NCI-H69 (cell line): Measurements from ENCODE around the gene VPS13A.
"Not testable (repeated sequence)": the region's sequence is repeated elsewhere in the genome, so short reads cannot be mapped to it uniquely, and the experiment has no call there.

ENCODE experiments used
- DNase-seq: peaks from one replicate; lab custom pipeline; 2025; lab: John Stamatoyannopoulos, UW

Gene VPS13A

GRCh38 chr9:77424993-77425392 lies 247.7 kb downstream of the VPS13A start:
- no peak for DNase-seq

GRCh38 chr9:77426712-77427111 lies 249.4 kb downstream of the VPS13A start:
- DNase-seq: no peak

DNA sequence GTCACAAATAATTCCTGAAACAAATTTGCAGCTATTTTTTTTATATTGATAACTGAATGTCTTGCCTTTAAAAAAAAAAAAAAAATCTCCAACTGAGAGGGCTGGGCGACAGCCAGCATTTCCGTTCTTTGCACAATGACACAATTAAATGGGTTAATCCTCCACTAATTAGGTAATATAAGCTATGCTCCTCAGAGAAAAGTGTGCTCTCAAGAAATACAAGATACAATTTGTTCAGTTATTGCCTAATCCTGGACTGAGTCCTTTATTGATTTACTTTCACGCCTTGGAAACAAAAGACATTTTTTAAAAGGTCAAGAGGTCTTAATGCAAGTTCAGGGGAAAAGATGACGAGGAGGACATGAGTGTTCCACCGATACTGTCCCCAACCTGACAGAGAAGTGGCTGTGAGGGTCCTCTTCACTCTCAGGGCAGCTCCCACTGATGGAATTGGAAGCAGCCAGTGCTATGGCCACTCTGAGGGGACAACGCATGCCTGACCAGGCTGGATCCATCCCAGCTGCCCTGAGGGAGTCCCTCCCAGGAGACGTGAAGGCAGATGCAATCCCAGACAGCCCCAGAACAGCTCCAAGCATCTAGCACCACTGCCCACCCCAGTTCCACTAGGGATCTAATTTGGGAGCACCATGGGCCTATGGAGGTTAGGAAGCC lies 250.1 kb downstream of the VPS13A start:
- peak; percentile 51 for DNase-seq

GRCh38 chr9:77429928-77430327 lies 252.6 kb downstream of the VPS13A start:
- DNase-seq: no peak

- no peak for DNase-seq
Measured at GRCh38 chr9:77432053-77432452, 254.7 kb downstream of the VPS13A start.

GRCh38 chr9:77433675-77434445 lies 256.5 kb downstream of the VPS13A start:
- DNase-seq: peak; percentile 85

DNA sequence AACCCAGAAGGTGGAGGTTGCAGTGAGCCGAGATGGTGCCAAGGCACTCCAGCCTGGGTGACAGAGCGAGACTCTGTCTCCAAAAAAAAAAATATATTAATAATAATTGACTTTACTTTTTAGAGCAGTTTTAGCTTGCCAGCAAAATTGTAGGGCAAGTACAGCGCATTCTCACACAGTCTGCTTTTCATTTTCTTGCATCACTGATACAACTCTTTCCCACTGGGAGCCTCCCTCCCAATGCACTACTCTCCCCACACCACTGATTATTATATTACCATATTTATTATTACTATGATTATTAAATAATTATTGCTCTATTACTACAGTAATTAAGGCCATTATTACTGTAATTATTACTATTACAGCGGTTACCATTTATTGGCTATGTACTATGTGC lies 257.9 kb downstream of the VPS13A start:
- no peak for DNase-seq

DNA sequence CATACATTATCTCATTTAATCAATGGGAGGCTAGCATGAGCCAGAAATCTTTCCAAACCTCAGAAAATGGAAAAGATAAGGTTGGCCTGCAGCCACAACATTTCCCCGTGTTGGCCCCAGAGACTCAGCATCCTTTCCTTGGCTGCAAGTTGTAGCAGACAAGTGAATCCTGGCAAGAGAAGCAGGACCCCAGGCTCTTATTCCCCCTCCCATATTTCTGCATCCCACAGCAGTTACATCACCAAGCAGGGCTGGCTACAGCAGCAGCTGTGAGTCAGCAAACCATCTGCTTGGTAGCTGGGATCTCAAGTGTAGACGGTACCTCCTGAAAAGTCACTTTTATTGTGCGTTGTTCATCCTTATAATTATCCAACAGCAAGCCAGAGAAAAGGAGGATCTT lies 258.4 kb downstream of the VPS13A start:
- peak; percentile 36 for DNase-seq

DNA sequence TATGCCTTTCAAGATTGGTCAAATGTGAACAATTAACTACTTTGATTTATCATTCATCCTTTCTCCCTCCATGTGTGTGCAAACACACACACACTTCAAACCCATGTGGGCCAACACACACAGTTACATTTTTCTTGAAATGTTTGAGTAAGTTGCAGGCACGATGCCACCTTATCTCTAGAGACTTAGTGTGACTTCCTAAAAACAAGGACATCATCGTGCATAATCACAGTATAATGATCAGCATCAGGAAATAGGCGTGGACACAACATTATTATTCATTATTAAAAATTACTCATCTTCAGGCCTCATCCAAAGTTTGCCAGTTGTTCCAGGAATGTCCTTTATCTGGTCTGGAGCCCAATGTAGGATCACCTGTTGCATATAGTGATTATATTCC lies 261.3 kb downstream of the VPS13A start:
- no peak for DNase-seq

DNA sequence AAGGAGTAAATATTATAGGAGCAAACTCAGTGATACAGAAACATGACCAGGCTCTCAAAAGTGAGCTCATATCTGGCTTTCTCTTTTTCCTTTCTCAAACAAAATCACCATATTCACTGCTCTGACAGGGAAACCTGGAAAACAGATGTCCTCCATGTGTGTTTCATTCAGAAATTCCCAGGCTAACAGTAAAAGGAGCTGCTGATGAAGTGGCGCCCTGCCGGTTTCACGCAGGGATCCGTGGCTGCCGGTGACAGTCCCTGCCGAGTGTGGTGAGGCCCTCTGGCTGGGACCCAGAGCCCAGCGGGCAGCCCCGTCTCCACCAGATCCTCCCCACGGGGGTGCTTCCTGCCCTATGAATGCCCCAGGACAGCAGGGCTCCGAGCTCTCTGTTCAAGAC lies 262.7 kb downstream of the VPS13A start:
- DNase-seq: peak; percentile 97

- DNase-seq: not testable (repeated sequence)
Measured at GRCh38 chr9:77441124-77441523, 263.8 kb downstream of the VPS13A start.

GRCh38 chr9:77442436-77442835 lies 265.1 kb downstream of the VPS13A start:
- DNase-seq: no peak

- no peak for DNase-seq
Measured at GRCh38 chr9:77447646-77448045, 270.3 kb downstream of the VPS13A start.

DNA sequence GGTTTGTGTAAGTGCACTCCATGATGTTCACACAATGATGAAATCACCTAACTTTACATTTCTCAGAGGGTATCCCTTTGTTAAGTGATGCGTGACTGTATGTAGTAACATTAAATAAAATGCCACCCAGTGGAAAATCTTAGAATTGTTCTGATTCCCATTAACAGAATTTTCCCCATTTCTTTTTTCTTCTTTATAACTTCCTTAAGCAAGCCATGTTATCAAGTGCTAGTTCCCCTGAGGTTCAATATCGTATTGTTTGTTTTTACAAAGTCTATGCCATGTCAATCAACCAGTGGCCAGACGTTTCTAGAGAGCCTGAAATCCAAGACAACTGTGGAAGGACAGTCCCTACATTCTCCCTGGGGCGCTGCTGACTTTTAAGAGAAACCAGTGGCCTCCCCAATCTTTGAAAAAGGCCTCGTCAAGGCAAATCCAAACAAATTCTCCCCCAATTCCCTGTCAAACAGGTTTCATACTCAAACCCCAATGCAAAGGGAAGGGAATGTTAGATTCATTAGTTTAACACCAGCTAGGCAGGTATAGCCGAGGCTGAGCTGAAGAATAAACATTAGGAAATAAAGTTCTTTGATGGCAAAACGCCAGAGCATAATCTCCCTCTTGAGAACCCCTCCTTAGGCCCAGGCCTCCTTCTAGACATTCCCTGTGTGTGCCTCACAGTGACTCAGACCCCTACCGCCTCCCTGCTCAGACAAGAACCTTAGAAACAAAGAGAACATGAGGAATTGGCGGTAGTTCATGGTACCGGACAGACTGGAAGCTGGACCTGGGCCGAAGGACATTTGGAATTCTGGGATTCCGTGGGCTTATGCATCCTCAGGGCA lies 272.1 kb downstream of the VPS13A start:
- DNase-seq: no peak

- DNase-seq: no peak
Measured at GRCh38 chr9:77450085-77450475, 272.7 kb downstream of the VPS13A start.

- no peak for DNase-seq
Measured at GRCh38 chr9:77451507-77451906, 274.2 kb downstream of the VPS13A start.

GRCh38 chr9:77453825-77454647 lies 276.7 kb downstream of the VPS13A start:
- DNase-seq: peak; percentile 11

- no peak for DNase-seq
Measured at GRCh38 chr9:77454663-77455062, 277.3 kb downstream of the VPS13A start.

GRCh38 chr9:77455312-77455927 lies 278.1 kb downstream of the VPS13A start:
- peak; percentile 63 for DNase-seq

DNA sequence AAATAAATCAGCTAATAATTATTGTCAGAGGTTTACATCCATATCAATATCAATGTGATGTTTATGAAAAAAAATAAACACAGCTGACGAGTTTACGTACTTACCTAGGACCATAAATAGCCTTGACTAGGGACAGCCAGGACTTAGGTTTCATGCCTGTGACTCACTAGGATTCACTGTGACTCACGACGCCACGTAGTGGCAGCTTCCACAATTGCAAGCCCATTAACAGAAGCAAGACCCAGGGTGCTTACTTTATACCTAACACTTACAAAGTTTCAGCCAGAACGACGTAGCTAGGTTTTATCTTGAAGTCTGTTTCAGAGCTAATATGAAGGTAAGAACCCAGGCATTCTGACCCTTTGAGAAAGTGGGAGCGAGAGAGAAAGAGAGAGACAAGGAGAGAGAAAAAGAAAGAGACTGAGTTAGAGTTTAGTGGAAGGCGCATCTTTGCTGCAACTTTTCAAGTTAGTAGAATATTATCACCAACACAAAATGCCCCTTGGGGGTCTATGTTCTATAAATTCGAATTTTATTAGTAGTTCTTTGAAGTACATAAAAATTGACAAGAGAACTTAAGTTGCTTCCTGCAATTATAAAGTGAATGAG lies 279.6 kb downstream of the VPS13A start:
- DNase-seq: peak; percentile 85
